HepG2 (cell line): ENCODE data around the gene WASF1.

Experiments
- CEBPG ChIP-seq: IDR thresholded peaks from 2 replicates; pipeline ENCODE4 v1.6.1; 2016
- EP300 ChIP-seq, 3 experiments: sonication (generic) in 1 of 3; formaldehyde crosslinking in 1 of 3; IDR thresholded peaks; 2 replicates each; pipeline versions ENCODE4 v1.5.1 to v1.6.1; 2011 to 2020; ENCODE audit warnings: low read depth in 2 of 3, low read length in 2 of 3, borderline replicate concordance in 1 of 3, improper control_type of control experiment in 1 of 3, mild to moderate bottlenecking in 1 of 3, missing genetic modification reagents in 1 of 3, moderate library complexity in 1 of 3
- JUND ChIP-seq: sonication (generic); formaldehyde crosslinking; IDR thresholded peaks from 2 replicates; pipeline ENCODE4 v1.8.0; 2022; ENCODE audit warnings: mild to moderate bottlenecking, missing genetic modification reagents
- MLLT10 ChIP-seq: sonication (generic); formaldehyde crosslinking; IDR thresholded peaks from 2 replicates; pipeline ENCODE4 v1.4.0; 2020; ENCODE audit warnings: missing genetic modification reagents
- NCOA1 ChIP-seq: sonication (generic); formaldehyde crosslinking; IDR thresholded peaks from 2 replicates; pipeline ENCODE4 v1.9.0; 2021; ENCODE audit warnings: missing genetic modification reagents
- NFRKB ChIP-seq: fragments of 450-650 bp; IDR thresholded peaks from 2 replicates; pipeline ENCODE4 v1.6.1; 2017
- NONO ChIP-seq, 2 experiments: fragments of 450-650 bp in 1 of 2; sonication (generic) in 1 of 2; formaldehyde crosslinking in 1 of 2; IDR thresholded peaks in 1 of 2; conservative IDR thresholded peaks in 1 of 2; 2 replicates each; pipeline versions ENCODE4 v1.6.1 to v1.8.0; 2017 to 2022; ENCODE audit warnings: mild to moderate bottlenecking in 1 of 2, missing genetic modification reagents in 1 of 2, moderate library complexity in 1 of 2
- PHF20 ChIP-seq: sonication (generic); formaldehyde crosslinking; IDR thresholded peaks from 2 replicates; pipeline ENCODE4 v1.5.0; 2020; ENCODE audit warnings: mild to moderate bottlenecking, missing genetic modification reagents
- POLR2AphosphoS5 ChIP-seq: IDR thresholded peaks from 2 replicates; pipeline ENCODE4 v1.6.1; 2012; ENCODE audit warnings: low read depth, low read length
- TF ChIP-seq, protein P1 (sequence below): sonication (generic); formaldehyde crosslinking; IDR thresholded peaks from 2 replicates; pipeline ENCODE4 v1.4.0; 2020; ENCODE audit warnings: mild to moderate bottlenecking, missing genetic modification reagents
- TF ChIP-seq, protein P2 (sequence below): sonication (generic); formaldehyde crosslinking; IDR thresholded peaks from 2 replicates; pipeline ENCODE4 v1.5.0; 2020; ENCODE audit warnings: mild to moderate bottlenecking, missing genetic modification reagents, moderate library complexity
- TF ChIP-seq, protein P3 (sequence below): sonication (generic); formaldehyde crosslinking; IDR thresholded peaks from 2 replicates; pipeline ENCODE4 v1.4.0; 2020; ENCODE audit warnings: missing genetic modification reagents, mild to moderate bottlenecking, borderline replicate concordance
- TF ChIP-seq, protein P4 (sequence below): IDR thresholded peaks from 2 replicates; pipeline ENCODE4 v1.6.1; 2012; ENCODE audit warnings: low read depth, low read length, improper control_type of control experiment

DNA sequence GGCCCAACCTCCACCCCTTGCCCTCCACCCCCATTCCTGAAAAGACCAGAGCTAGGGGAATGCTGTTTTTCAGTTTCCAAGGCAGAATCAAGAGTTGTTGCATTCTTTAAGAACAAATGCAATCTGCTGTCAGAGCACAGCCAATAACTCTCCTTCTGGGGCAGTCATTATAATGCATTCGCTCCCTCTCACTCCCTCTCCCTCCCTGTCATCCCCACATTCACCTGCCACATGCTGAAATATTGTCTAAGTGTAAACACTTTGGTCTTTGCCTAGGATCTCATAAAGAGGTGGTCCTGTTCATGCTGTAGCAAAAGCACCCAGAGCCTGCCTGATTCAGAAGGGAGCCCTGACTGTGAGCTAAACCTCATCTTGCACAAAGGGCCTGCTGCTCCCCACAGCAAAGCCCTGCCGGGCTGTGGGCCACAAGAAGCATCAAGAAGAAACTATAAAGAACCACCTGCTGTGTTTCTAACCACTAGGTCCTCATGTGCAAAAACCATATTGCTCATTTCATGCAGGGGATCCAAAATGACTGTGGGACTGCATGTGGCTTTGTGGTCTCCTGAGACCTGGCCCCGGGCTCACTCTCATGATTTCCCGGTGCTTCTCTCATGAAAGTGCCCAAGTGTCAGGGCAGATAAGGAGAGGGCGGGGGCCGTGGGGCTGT, 115.7 kb downstream of the WASF1 start:
- TF ChIP-seq CEBPG (no peak), MLLT10 (CRISPR knock-in tag) (no peak), NCOA1 (CRISPR knock-in tag) (no peak), POLR2AphosphoS5 (no peak), PHF20 (CRISPR knock-in tag) (no peak), NFRKB (no peak), EP300 (IDR thresholded peaks at IDR 0.05; ENCODE audit: low read depth in 2 of 2, low read length in 2 of 2) (no peak), EP300 (CRISPR knock-in tag; IDR thresholded peaks at IDR 0.05; ENCODE audit: borderline replicate concordance) (no peak), NONO (IDR thresholded peaks at IDR 0.05) (no peak), NONO (CRISPR knock-in tag; conservative IDR thresholded peaks at IDR 0.05) (no peak), JUND (CRISPR knock-in tag) (no peak)
- TF ChIP-seq, protein P1, sequence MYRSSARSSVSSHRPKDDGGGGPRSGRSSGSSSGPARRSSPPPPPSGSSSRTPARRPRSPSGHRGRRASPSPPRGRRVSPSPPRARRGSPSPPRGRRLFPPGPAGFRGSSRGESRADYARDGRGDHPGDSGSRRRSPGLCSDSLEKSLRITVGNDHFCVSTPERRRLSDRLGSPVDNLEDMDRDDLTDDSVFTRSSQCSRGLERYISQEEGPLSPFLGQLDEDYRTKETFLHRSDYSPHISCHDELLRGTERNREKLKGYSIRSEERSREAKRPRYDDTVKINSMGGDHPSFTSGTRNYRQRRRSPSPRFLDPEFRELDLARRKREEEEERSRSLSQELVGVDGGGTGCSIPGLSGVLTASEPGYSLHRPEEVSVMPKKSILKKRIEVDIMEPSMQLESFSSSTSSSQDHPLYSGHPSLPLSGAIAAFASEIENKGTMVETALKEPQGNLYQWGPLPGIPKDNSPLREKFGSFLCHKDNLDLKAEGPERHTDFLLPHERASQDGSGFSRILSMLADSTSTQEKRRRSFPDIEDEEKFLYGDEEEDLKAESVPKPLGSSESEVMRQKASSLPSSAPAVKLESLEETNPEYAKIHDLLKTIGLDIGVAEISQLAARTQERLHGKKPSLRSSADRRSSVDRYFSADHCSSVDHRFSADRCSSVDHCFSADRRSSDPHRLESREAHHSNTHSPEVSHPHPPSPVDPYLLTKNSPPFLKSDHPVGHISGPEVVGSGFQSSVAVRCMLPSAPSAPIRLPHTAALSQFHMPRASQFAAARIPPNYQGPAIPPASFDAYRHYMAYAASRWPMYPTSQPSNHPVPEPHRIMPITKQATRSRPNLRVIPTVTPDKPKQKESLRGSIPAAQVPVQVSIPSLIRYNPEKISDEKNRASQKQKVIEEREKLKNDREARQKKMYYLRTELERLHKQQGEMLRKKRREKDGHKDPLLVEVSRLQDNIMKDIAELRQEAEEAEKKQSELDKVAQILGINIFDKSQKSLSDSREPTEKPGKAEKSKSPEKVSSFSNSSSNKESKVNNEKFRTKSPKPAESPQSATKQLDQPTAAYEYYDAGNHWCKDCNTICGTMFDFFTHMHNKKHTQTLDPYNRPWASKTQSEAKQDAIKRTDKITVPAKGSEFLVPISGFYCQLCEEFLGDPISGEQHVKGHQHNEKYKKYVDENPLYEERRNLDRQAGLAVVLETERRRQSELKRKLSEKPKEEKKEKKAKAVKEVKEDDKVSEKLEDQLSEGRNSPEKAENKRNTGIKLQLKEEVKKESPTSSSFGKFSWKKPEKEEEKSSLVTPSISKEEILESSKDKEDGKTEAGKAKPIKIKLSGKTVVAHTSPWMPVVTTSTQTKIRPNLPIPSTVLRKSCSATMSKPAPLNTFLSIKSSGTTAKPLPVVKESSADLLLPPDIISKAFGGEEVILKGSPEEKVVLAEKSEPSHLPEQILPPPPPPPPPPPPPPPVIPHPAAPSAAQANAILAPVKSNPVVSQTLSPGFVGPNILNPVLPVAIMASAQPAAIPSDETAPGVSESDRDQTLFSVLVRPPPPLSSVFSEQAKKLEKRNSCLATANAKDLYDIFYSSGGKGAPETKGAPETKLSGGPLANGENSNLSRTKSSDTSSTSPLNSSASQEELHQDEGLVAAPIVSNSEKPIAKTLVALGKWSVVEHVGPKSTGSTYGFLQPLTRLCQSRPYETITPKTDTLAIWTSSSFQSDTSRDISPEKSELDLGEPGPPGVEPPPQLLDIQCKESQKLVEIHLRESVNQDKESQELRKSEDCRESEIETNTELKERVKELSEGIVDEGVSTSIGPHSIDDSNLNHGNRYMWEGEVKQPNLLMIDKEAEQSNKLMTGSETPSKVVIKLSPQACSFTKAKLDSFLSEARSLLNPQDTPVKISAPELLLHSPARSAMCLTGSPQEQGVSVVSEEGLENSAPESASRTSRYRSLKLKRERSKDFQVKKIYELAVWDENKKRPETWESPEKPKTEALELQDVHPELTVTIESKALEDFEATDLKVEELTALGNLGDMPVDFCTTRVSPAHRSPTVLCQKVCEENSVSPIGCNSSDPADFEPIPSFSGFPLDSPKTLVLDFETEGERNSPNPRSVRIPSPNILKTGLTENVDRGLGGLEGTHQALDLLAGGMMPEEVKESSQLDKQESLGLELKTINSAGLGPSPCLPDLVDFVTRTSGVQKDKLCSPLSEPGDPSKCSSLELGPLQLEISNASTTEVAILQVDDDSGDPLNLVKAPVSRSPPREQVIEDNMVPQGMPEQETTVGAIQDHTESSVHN (CRISPR knock-in tag), result no peak
- TF ChIP-seq, protein P2, sequence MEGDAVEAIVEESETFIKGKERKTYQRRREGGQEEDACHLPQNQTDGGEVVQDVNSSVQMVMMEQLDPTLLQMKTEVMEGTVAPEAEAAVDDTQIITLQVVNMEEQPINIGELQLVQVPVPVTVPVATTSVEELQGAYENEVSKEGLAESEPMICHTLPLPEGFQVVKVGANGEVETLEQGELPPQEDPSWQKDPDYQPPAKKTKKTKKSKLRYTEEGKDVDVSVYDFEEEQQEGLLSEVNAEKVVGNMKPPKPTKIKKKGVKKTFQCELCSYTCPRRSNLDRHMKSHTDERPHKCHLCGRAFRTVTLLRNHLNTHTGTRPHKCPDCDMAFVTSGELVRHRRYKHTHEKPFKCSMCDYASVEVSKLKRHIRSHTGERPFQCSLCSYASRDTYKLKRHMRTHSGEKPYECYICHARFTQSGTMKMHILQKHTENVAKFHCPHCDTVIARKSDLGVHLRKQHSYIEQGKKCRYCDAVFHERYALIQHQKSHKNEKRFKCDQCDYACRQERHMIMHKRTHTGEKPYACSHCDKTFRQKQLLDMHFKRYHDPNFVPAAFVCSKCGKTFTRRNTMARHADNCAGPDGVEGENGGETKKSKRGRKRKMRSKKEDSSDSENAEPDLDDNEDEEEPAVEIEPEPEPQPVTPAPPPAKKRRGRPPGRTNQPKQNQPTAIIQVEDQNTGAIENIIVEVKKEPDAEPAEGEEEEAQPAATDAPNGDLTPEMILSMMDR (CRISPR knock-in tag), result no peak
- TF ChIP-seq, protein P3, sequence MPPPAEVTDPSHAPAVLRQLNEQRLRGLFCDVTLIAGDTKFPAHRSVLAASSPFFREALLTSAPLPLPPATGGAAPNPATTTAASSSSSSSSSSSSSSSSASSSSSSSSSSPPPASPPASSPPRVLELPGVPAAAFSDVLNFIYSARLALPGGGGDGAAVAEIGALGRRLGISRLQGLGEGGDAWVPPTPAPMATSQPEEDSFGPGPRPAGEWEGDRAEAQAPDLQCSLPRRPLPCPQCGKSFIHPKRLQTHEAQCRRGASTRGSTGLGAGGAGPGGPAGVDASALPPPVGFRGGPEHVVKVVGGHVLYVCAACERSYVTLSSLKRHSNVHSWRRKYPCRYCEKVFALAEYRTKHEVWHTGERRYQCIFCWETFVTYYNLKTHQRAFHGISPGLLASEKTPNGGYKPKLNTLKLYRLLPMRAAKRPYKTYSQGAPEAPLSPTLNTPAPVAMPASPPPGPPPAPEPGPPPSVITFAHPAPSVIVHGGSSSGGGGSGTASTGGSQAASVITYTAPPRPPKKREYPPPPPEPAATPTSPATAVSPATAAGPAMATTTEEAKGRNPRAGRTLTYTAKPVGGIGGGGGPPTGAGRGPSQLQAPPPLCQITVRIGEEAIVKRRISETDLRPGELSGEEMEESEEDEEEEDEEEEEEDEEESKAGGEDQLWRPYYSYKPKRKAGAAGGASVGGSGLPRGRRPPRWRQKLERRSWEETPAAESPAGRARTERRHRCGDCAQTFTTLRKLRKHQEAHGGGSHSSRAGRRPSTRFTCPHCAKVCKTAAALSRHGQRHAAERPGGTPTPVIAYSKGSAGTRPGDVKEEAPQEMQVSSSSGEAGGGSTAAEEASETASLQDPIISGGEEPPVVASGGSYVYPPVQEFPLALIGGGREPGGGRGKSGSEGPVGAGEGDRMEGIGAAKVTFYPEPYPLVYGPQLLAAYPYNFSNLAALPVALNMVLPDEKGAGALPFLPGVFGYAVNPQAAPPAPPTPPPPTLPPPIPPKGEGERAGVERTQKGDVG (CRISPR knock-in tag), result no peak
- TF ChIP-seq, protein P4, sequence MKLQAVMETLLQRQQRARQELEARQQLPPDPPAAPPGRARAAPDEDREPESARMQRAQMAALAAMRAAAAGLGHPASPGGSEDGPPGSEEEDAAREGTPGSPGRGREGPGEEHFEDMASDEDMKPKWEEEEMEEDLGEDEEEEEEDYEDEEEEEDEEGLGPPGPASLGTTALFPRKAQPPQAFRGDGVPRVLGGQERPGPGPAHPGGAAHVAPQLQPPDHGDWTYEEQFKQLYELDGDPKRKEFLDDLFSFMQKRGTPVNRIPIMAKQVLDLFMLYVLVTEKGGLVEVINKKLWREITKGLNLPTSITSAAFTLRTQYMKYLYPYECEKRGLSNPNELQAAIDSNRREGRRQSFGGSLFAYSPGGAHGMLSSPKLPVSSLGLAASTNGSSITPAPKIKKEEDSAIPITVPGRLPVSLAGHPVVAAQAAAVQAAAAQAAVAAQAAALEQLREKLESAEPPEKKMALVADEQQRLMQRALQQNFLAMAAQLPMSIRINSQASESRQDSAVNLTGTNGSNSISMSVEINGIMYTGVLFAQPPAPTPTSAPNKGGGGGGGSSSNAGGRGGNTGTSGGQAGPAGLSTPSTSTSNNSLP, result no peak
